ENCODE measurements around the gene NT5DC4. TPM values are rescaled to one million over a fixed set of nuclear protein-coding genes. Genes with fewer than 3 reads are reported as not detected.

The NT5DC4 gene
- polyA plus RNA-seq, 3 donors from 2014 or later, result 0.24 TPM; not detected in 2

GRCh38 chr2:112688086-112688880 lies 32.5 kb upstream of the NT5DC4 start:
- peak overlapping the region in 1 of 5 donors; percentile 20 for H3K4me3 Mint-ChIP-seq
- H3K27me3 Mint-ChIP-seq (ENCODE audit: low read depth in 3 of 3), result peaks cover 0 to 4% (median 1%) of the 10 kb centered on the region in 3 donors
- peak overlapping the region in 1 of 6 donors; percentile 46 for H3K27ac Mint-ChIP-seq
- peaks cover 51 to 70% of the 10 kb centered on the region in 2 donors for H3K4me1 Mint-ChIP-seq
- DNase-seq, result no peak
- no peaks in the 10 kb centered on the region for H3K9me3 Mint-ChIP-seq
- no peaks in the 10 kb centered on the region for H3K36me3 Mint-ChIP-seq

- Mint-ChIP-seq H3K4me1 (peaks cover 41 to 54% of the 10 kb centered on the region in 2 donors), H3K36me3 (no peaks in the 10 kb centered on the region), H3K9me3 (no peaks in the 10 kb centered on the region), H3K27me3 (ENCODE audit: low read depth in 3 of 3) (peaks cover 0 to 2% (median 0%) of the 10 kb centered on the region in 3 donors), H3K27ac (peak overlapping the region; percentile 68 to 92 (median 87)), H3K4me3 (peak overlapping the region; percentile 66 to 82 (median 78))
- peak; percentile 73 to 80 (median 79) for DNase-seq
Measured at GRCh38 chr2:112690853-112691401, 29.9 kb upstream of the NT5DC4 start.

GRCh38 chr2:112691881-112692281 lies 28.9 kb upstream of the NT5DC4 start:
- Mint-ChIP-seq H3K36me3 (no peaks in the 10 kb centered on the region), H3K27me3 (ENCODE audit: low read depth in 3 of 3) (peaks cover 0 to 2% (median 0%) of the 10 kb centered on the region in 3 donors), H3K9me3 (no peaks in the 10 kb centered on the region), H3K4me3 (peak overlapping the region in 4 of 5 donors; percentile 8 to 78 (median 58)), H3K27ac (peak overlapping the region; percentile 68 to 89 (median 79)), H3K4me1 (peaks cover 41 to 54% of the 10 kb centered on the region in 2 donors)
- no peak for DNase-seq

DNA sequence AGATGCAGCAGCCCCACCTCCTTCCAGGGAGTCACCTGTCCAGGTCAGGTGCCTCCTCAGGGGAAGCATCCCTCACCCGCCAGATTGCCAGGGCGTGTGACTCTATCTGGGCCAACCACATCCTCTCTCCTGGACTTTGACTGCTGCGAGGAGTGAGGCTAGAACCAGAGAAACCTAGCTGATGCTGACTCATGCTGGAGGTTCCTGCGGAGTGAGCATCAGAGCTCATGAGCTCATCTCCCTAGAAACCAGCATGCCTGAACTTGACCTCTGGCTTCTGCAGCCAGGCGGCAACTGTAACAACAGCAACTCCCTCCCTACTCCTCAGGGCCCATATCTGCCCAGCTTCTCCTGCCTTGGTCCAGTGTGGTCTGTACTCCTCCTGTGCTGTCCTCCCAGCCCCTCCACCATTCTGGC lies 28.3 kb upstream of the NT5DC4 start:
- Mint-ChIP-seq H3K4me1 (peaks cover 41 to 54% of the 10 kb centered on the region in 2 donors), H3K9me3 (no peaks in the 10 kb centered on the region), H3K36me3 (no peaks in the 10 kb centered on the region), H3K27ac (peak overlapping the region; percentile 44 to 89 (median 69)), H3K4me3 (peak overlapping the region; percentile 42 to 78 (median 52)), H3K27me3 (ENCODE audit: low read depth in 3 of 3) (peaks cover 0 to 2% (median 1%) of the 10 kb centered on the region in 3 donors)
- peak; percentile 39 to 54 (median 45) for DNase-seq

GRCh38 chr2:112692918-112693317 lies 27.9 kb upstream of the NT5DC4 start:
- H3K27me3 Mint-ChIP-seq (ENCODE audit: low read depth in 3 of 3), result peaks cover 0 to 2% (median 1%) of the 10 kb centered on the region in 3 donors
- H3K4me1 Mint-ChIP-seq, result peaks cover 38 to 51% of the 10 kb centered on the region in 2 donors
- H3K27ac Mint-ChIP-seq, result peak overlapping the region; percentile 44 to 89 (median 69)
- no peaks in the 10 kb centered on the region for H3K9me3 Mint-ChIP-seq
- peak overlapping the region in 4 of 5 donors; percentile 42 to 78 (median 60) for H3K4me3 Mint-ChIP-seq
- no peak for DNase-seq
- H3K36me3 Mint-ChIP-seq, result no peaks in the 10 kb centered on the region

DNA sequence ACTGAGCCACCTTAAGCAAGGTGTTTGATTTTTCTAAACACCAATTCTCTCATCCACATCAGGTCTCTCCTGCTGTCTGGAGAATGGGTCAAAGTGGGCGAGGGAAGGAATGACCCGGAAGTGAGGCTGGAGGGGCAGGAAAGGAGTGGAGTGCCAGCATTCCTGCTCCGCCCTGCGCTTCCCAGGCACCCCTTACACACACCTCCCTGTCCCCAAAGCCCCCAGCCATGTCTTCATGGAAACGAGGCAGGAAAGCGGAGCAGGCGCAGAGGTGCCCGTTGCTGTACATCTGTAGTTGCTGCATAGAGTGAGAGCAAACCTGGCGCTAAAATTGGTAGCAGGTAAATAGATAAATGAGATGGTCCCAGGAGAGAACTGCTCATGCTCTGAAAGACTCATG lies 27.2 kb upstream of the NT5DC4 start:
- Mint-ChIP-seq H3K36me3 (no peaks in the 10 kb centered on the region), H3K4me3 (no peak overlapping the region), H3K27me3 (ENCODE audit: low read depth in 3 of 3) (peaks cover 0 to 2% (median 1%) of the 10 kb centered on the region in 3 donors), H3K9me3 (no peaks in the 10 kb centered on the region), H3K27ac (peak overlapping the region in 2 of 6 donors; percentile 17 to 68), H3K4me1 (peaks cover 34 to 45% of the 10 kb centered on the region in 2 donors)
- DNase-seq, result no peak

DNA sequence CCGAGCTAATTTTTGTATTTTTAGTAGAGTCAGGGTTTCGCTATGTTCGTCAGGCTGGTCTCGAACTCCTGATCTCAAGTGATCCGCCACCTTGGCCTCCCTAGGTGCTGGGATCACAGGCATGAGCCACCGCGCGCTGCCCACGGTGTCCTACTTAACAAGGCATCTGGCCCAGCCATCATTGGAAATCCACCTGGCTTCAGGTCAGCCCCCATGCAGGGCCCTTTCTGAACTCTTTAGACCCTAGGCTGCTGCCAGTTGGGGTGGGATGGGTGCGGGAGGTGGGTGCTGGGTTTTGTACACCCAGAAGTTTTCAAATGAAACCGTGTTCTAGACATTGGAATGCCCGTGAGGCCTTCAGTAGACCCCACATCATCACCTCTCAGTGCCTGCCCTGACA lies 26.6 kb upstream of the NT5DC4 start:
- Mint-ChIP-seq H3K27ac (no peak overlapping the region), H3K27me3 (ENCODE audit: low read depth in 3 of 3) (peaks cover under 1 to 4% (median 2%) of the 10 kb centered on the region in 3 donors), H3K4me1 (peaks cover 30 to 39% of the 10 kb centered on the region in 2 donors), H3K4me3 (no peak overlapping the region), H3K36me3 (no peaks in the 10 kb centered on the region), H3K9me3 (no peaks in the 10 kb centered on the region)
- DNase-seq, result no peak

GRCh38 chr2:112698834-112699515 lies 21.8 kb upstream of the NT5DC4 start:
- H3K4me3 Mint-ChIP-seq, result no peak overlapping the region

GRCh38 chr2:112699984-112700667 lies 20.7 kb upstream of the NT5DC4 start:
- H3K4me3 Mint-ChIP-seq, result peak overlapping the region in 1 of 5 donors; percentile 27
- peak overlapping the region in 2 of 6 donors; percentile 34 to 38 for H3K27ac Mint-ChIP-seq
- no peaks in the 10 kb centered on the region for H3K9me3 Mint-ChIP-seq
- DNase-seq, result no peak
- H3K36me3 Mint-ChIP-seq, result peaks cover 0 to 4% (median 0%) of the 10 kb centered on the region in 3 donors
- peaks cover 2 to 4% (median 3%) of the 10 kb centered on the region in 3 donors for H3K27me3 Mint-ChIP-seq (ENCODE audit: low read depth in 3 of 3)
- H3K4me1 Mint-ChIP-seq, result peaks cover 3 to 7% of the 10 kb centered on the region in 2 donors

More at GRCh38 chr2:112698834-112699515, 21.8 kb upstream of the NT5DC4 start:
- Mint-ChIP-seq H3K27me3 (ENCODE audit: low read depth in 3 of 3) (peaks cover 2 to 4% (median 3%) of the 10 kb centered on the region in 3 donors), H3K9me3 (no peaks in the 10 kb centered on the region), H3K27ac (no peak overlapping the region), H3K36me3 (no peaks in the 10 kb centered on the region), H3K4me1 (peaks cover 3 to 7% of the 10 kb centered on the region in 2 donors)
- DNase-seq, result no peak

GRCh38 chr2:112701052-112701451 lies 19.8 kb upstream of the NT5DC4 start:
- peak overlapping the region in 1 of 6 donors; percentile 34 for H3K27ac Mint-ChIP-seq
- peaks cover 0 to 4% (median 0%) of the 10 kb centered on the region in 3 donors for H3K36me3 Mint-ChIP-seq
- H3K4me1 Mint-ChIP-seq, result peaks cover 12 to 15% of the 10 kb centered on the region in 2 donors
- no peaks in the 10 kb centered on the region for H3K9me3 Mint-ChIP-seq
- DNase-seq, result no peak
- peaks cover 2 to 4% (median 3%) of the 10 kb centered on the region in 3 donors for H3K27me3 Mint-ChIP-seq (ENCODE audit: low read depth in 3 of 3)
- H3K4me3 Mint-ChIP-seq, result no peak overlapping the region

GRCh38 chr2:112703684-112704083 lies 17.1 kb upstream of the NT5DC4 start:
- Mint-ChIP-seq H3K27ac (no peak overlapping the region), H3K4me3 (no peak overlapping the region), H3K9me3 (no peaks in the 10 kb centered on the region), H3K4me1 (peaks cover 32 to 39% of the 10 kb centered on the region in 2 donors), H3K27me3 (ENCODE audit: low read depth in 3 of 3) (peaks cover 2 to 3% (median 3%) of the 10 kb centered on the region in 3 donors), H3K36me3 (peaks cover 0 to 4% (median 0%) of the 10 kb centered on the region in 3 donors)
- DNase-seq, result no peak

DNA sequence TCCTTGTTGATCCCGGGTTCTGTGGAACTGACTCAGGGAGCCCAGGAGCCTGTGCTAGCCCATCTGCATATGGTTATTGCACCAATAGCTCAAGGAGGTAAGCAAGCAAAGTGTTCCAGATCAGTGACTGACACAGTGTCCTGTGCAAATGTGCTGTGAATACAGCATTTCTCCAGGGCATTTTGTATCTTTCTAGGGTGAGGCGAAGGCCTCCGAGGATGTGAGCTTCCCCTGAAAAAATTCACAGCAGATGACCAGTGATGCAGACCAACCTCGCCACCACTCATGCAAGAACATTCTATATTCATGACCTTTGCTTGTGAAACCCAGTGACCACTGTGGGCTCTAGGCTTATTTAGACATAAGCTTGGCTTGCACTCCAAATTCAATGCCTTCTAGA lies 15.2 kb upstream of the NT5DC4 start:
- peaks cover 41 to 51% of the 10 kb centered on the region in 2 donors for H3K4me1 Mint-ChIP-seq

DNA sequence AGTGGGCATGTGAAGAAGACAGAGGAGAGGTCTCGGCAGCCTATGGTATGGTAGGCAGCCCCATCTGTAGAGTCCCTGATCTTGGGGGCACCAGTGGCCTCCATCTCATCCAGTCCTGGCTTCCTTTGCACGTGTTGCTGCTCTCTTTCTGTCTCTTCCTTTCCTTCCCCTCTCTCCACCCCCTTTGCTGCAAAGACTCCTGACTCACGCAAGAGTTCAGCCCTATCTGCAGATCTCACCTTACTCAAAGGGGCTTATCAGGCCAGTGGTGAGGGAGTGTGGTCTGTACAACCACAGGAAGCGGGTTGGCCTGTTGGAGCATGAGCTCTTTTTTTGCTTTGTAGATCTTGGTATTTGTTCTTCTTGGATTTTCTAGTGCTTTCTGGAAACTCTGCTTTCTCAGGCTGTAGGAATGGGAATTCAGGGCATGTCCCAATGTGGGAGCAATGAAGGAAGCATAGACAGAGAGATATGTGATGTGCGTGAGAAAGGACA lies 14.6 kb upstream of the NT5DC4 start:
- Mint-ChIP-seq H3K4me3 (peak overlapping the region; percentile 24 to 79 (median 70)), H3K36me3 (peaks cover 0 to 4% (median 0%) of the 10 kb centered on the region in 3 donors), H3K27me3 (ENCODE audit: low read depth in 3 of 3) (peaks cover 0 to 4% (median 2%) of the 10 kb centered on the region in 3 donors), H3K4me1 (peaks cover 45 to 55% of the 10 kb centered on the region in 2 donors), H3K27ac (peak overlapping the region in 2 of 6 donors; percentile 16 to 51), H3K9me3 (no peaks in the 10 kb centered on the region)
- DNase-seq, result peak; percentile 58 to 68 (median 67)

More for the DNA sequence above, 15.2 kb upstream of the NT5DC4 start:
- peak overlapping the region in 1 of 5 donors; percentile 79 for H3K4me3 Mint-ChIP-seq
- no peak overlapping the region for H3K27ac Mint-ChIP-seq
- no peaks in the 10 kb centered on the region for H3K9me3 Mint-ChIP-seq
- peaks cover 0 to 4% (median 0%) of the 10 kb centered on the region in 3 donors for H3K36me3 Mint-ChIP-seq
- H3K27me3 Mint-ChIP-seq (ENCODE audit: low read depth in 3 of 3), result peaks cover 0 to 4% (median 0%) of the 10 kb centered on the region in 3 donors
- no peak for DNase-seq
